ENCODE measurements around the gene MPST. TPM values are rescaled to one million over a fixed set of nuclear protein-coding genes. Genes with fewer than 3 reads are reported as not detected.
A peak's percentile ranks its signal among the peaks of the same experiment; 100 is the strongest.

The MPST gene
- total RNA-seq, 1 donor from 2014 or later, result 36.9 TPM

DNA sequence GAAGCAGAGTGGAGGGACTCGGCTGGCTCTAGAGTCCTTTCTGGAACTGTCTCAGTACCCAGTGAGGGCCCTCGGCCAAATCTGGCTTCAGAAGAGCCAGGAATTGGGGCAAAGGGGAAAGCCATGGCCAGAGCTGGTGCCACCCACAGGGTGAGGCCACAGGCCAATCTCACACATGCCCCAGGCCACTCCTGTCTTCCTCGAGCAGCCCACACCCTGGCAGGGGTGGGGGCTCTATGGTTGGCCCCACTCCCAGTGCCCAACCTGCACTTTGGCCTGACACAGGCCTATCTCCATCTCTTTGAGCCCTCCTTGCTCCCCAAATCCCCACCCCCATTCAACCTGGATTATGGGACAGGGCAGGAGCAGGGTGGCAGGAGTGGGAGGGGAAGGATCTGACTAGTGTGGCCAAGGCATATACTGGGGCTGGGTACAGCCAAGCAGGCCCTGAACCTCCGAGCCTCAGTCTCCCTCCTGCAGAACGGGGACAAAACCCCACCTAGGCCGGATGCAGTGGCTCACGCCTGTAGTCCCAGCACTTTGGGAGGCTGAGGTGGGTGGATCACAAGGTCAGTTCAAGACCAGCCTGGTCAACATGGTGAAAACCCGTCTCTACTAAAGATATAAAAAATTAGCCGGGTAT, 7.2 kb upstream of the MPST start:
- TF ChIP-seq, protein P1, sequence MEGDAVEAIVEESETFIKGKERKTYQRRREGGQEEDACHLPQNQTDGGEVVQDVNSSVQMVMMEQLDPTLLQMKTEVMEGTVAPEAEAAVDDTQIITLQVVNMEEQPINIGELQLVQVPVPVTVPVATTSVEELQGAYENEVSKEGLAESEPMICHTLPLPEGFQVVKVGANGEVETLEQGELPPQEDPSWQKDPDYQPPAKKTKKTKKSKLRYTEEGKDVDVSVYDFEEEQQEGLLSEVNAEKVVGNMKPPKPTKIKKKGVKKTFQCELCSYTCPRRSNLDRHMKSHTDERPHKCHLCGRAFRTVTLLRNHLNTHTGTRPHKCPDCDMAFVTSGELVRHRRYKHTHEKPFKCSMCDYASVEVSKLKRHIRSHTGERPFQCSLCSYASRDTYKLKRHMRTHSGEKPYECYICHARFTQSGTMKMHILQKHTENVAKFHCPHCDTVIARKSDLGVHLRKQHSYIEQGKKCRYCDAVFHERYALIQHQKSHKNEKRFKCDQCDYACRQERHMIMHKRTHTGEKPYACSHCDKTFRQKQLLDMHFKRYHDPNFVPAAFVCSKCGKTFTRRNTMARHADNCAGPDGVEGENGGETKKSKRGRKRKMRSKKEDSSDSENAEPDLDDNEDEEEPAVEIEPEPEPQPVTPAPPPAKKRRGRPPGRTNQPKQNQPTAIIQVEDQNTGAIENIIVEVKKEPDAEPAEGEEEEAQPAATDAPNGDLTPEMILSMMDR (IDR thresholded peaks at IDR 0.05), result no peak
- TF ChIP-seq EZH2phosphoT487 (IDR thresholded peaks at IDR 0.05) (no peak), EZH2 (IDR thresholded peaks at IDR 0.05) (no peak)
- Histone ChIP-seq H2AFZ (replicated peaks) (no peak overlapping the region), H3K36me3 (no peaks in the 10 kb centered on the region), H3K79me2 (ENCODE audit: low read depth) (peaks cover 13% of the 10 kb centered on the region), H3K27ac (no peak overlapping the region), H3K9me3 (ENCODE audit: low read depth) (no peaks in the 10 kb centered on the region), H3K4me1 (peaks cover 17% of the 10 kb centered on the region), H3K9ac (no peak overlapping the region), H4K20me1 (ENCODE audit: low read depth) (peaks cover 48% of the 10 kb centered on the region), H3F3A (ENCODE audit: low read depth) (peaks cover 11% of the 10 kb centered on the region), H3K27me3 (no peaks in the 10 kb centered on the region), H3K4me2 (no peak overlapping the region), H3K4me3 (no peak overlapping the region)
- peaks cover 8% of the 10 kb centered on the region for H3K27me3 Mint-ChIP-seq (ENCODE audit: insufficient read depth, low read depth)
- H3K36me3 Mint-ChIP-seq, result peaks cover 5% of the 10 kb centered on the region
- peaks cover 27% of the 10 kb centered on the region for H3K4me1 Mint-ChIP-seq
- no peak overlapping the region for H3K27ac Mint-ChIP-seq
- no peak overlapping the region for H3K4me3 Mint-ChIP-seq
- DNase-seq (ENCODE audit: low spot score), result no peak
- H3K9me3 Mint-ChIP-seq, result peaks cover under 1% of the 10 kb centered on the region

DNA sequence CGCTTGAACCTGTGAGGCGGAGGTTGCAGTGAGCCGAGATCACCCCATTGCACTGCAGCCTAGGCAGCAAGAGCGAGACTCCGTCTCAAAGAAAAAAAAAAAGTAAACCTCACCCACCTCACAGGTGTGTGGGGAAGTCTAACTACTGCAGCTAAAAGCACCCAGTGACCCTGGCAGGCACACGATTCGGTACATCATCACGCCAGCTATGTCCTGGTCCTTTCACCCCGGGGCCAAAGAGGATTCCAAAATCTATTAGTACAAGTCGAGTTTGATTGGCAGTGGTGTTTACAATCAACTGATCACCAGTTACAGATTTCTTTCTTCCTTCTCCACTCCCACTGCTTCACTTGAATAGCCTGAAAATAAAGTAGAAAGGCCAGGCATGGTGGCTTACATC, 6.6 kb upstream of the MPST start:
- DNase-seq (ENCODE audit: low spot score), result no peak
- H3K27ac ChIP-seq, result peak overlapping the region; percentile 53
- H3K9me3 ChIP-seq (ENCODE audit: low read depth), result no peaks in the 10 kb centered on the region
- H3K9me3 Mint-ChIP-seq, result no peaks in the 10 kb centered on the region
- H4K20me1 ChIP-seq (ENCODE audit: low read depth), result peaks cover 54% of the 10 kb centered on the region
- H3K27me3 ChIP-seq, result no peaks in the 10 kb centered on the region
- H3K9ac ChIP-seq, result no peak overlapping the region
- no peak overlapping the region for H2AFZ ChIP-seq (replicated peaks)
- no peaks in the 10 kb centered on the region for H3K36me3 ChIP-seq
- H3K4me3 ChIP-seq, result no peak overlapping the region
- peaks cover 11% of the 10 kb centered on the region for H3F3A ChIP-seq (ENCODE audit: low read depth)
- peaks cover 19% of the 10 kb centered on the region for H3K79me2 ChIP-seq (ENCODE audit: low read depth)
- peaks cover 8% of the 10 kb centered on the region for H3K27me3 Mint-ChIP-seq (ENCODE audit: insufficient read depth, low read depth)
- peaks cover 9% of the 10 kb centered on the region for H3K36me3 Mint-ChIP-seq
- H3K4me3 Mint-ChIP-seq, result no peak overlapping the region
- TF ChIP-seq, protein P1 (IDR thresholded peaks at IDR 0.05), result no peak
- TF ChIP-seq EZH2phosphoT487 (IDR thresholded peaks at IDR 0.05) (no peak), EZH2 (IDR thresholded peaks at IDR 0.05) (no peak)
- H3K27ac Mint-ChIP-seq, result no peak overlapping the region
- peak overlapping the region; percentile 12 for H3K4me2 ChIP-seq
- peaks cover 12% of the 10 kb centered on the region for H3K4me1 ChIP-seq
- H3K4me1 Mint-ChIP-seq, result peaks cover 25% of the 10 kb centered on the region

DNA sequence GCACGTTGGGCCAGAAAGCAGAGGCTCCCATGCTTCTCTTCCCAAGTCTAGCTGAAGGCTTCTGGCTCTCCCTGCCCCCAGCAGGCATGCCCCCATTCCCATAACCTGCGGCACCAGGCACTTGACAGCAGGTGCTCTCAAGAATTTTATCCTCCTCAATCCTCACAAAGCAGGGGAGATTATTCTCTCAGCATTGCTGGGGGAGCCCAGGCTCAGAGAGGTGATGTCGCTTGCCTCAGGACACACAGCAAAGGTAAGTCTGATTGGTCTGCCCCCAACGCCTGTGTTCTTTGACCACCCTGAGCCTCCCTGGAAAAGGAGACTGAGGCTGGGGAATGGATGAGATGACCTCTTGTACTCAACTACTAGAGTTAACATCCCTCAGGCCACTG, 5.1 kb upstream of the MPST start:
- H3K4me1 ChIP-seq, result peaks cover 17% of the 10 kb centered on the region
- peaks cover 20% of the 10 kb centered on the region for H3K4me1 Mint-ChIP-seq
- no peak overlapping the region for H2AFZ ChIP-seq (replicated peaks)
- H3K4me3 ChIP-seq, result no peak overlapping the region
- H3K27me3 ChIP-seq, result no peaks in the 10 kb centered on the region
- TF ChIP-seq, protein P1 (IDR thresholded peaks at IDR 0.05), result no peak
- no peak for TF ChIP-seq EZH2phosphoT487 (IDR thresholded peaks at IDR 0.05)
- TF ChIP-seq EZH2 (IDR thresholded peaks at IDR 0.05), result no peak
- H3K27ac Mint-ChIP-seq, result no peak overlapping the region
- no peak overlapping the region for H3K27ac ChIP-seq
- H3F3A ChIP-seq (ENCODE audit: low read depth), result peaks cover 11% of the 10 kb centered on the region
- H3K36me3 ChIP-seq, result no peaks in the 10 kb centered on the region
- no peak overlapping the region for H3K4me2 ChIP-seq
- H3K9me3 Mint-ChIP-seq, result no peaks in the 10 kb centered on the region
- H3K79me2 ChIP-seq (ENCODE audit: low read depth), result peaks cover 31% of the 10 kb centered on the region
- H3K4me3 Mint-ChIP-seq, result no peak overlapping the region
- peaks cover 9% of the 10 kb centered on the region for H3K36me3 Mint-ChIP-seq
- H4K20me1 ChIP-seq (ENCODE audit: low read depth), result peaks cover 64% of the 10 kb centered on the region
- H3K27me3 Mint-ChIP-seq (ENCODE audit: insufficient read depth, low read depth), result peaks cover 8% of the 10 kb centered on the region
- H3K9me3 ChIP-seq (ENCODE audit: low read depth), result no peaks in the 10 kb centered on the region
- H3K9ac ChIP-seq, result no peak overlapping the region
- DNase-seq (ENCODE audit: low spot score), result no peak
